ENCODE results near the gene RALGPS1.

GRCh38 chr9:127093319-127094020 is 178.9 kb downstream of the RALGPS1 start:
- TF ChIP-seq EZH2phosphoT487 (IDR thresholded peaks at IDR 0.05; ENCODE audit: borderline replicate concordance, low read depth, low read length) (no peak), CTCF (conservative IDR thresholded peaks at IDR 0.05; ENCODE audit: low read length) (no peak)

All from OCI-LY7 (cell line).